PC-9 (cell line): ENCODE measurements around the gene HNRNPF. TPM values are rescaled to one million over a fixed set of nuclear protein-coding genes. Genes with fewer than 3 reads are reported as not detected.

Source experiments
- BruUV-seq: library from RNA; stranded (reverse); fragments of 400-500 nt; replicated peaks from 2 replicates; lab custom pipeline; 2021; lab: Mats Ljungman, UMichigan
- CTCF ChIA-PET: fragments of 300-600 bp; sonication (Branson Sonifier 250); formaldehyde crosslinking; loops from one replicate; lab custom pipeline; 2022; ENCODE audit warnings: antibody characterized with exemption; lab: Charles Lee
- POLR2A ChIA-PET: fragments of 300-600 bp; sonication (Branson Sonifier 250); formaldehyde crosslinking; loops from one replicate; lab custom pipeline; 2022; ENCODE audit warnings: antibody characterized with exemption; ENCODE audit not compliant: unreplicated experiment; lab: Charles Lee
- DNase-seq, 2 experiments: peaks; one replicate each; pipeline versions ENCODE4 v3.0.0 to v3.0.0-alpha.2; 2015 to 2022; ENCODE audit warnings: mixed read lengths in 1 of 2
- H2AFZ ChIP-seq: fragments of 200-600 bp; sonication (generic); 2 replicates; pipeline ENCODE4 v1.8.1; 2017; ENCODE audit warnings: antibody characterized with exemption
- H3F3A ChIP-seq: fragments of 200-600 bp; sonication (generic); 2 replicates; pipeline ENCODE4 v1.8.1; 2017; ENCODE audit warnings: antibody characterized with exemption, mild to moderate bottlenecking, low read depth; ENCODE audit not compliant: insufficient read depth
- H3K27ac ChIP-seq: fragments of 200-600 bp; sonication (generic); 2 replicates; pipeline ENCODE4 v1.6.1; 2016; ENCODE audit warnings: mixed run types
- H3K27me3 ChIP-seq: fragments of 200-600 bp; sonication (generic); 2 replicates; pipeline ENCODE4 v1.6.1; 2016; ENCODE audit warnings: low read depth, mixed run types; ENCODE audit not compliant: insufficient read depth
- H3K36me3 ChIP-seq: fragments of 200-600 bp; sonication (generic); 2 replicates; pipeline ENCODE4 v1.6.1; 2016; ENCODE audit warnings: low read depth, mixed run types
- H3K4me1 ChIP-seq: fragments of 200-600 bp; sonication (generic); replicated peaks from 2 replicates; pipeline ENCODE4 v1.6.1; 2016; ENCODE audit warnings: mixed run types; ENCODE audit not compliant: insufficient read depth
- H3K4me2 ChIP-seq: fragments of 200-600 bp; sonication (generic); 2 replicates; pipeline ENCODE4 v1.6.1; 2017; ENCODE audit warnings: mixed run types
- H3K4me3 ChIP-seq: fragments of 200-600 bp; sonication (generic); 2 replicates; pipeline ENCODE4 v1.6.1; 2016; ENCODE audit warnings: mixed run types
- H3K79me2 ChIP-seq: fragments of 200-600 bp; sonication (generic); 2 replicates; pipeline ENCODE4 v1.6.1; 2017; ENCODE audit warnings: low read depth, mixed run types
- H3K9me2 ChIP-seq: fragments of 200-600 bp; sonication (generic); 2 replicates; pipeline ENCODE4 v1.8.1; 2017; ENCODE audit warnings: mild to moderate bottlenecking; ENCODE audit not compliant: insufficient read depth
- H3K9me3 ChIP-seq: fragments of 200-600 bp; sonication (generic); 2 replicates; pipeline ENCODE4 v1.8.1; 2016; ENCODE audit warnings: low read depth; ENCODE audit not compliant: insufficient read depth
- H4K20me1 ChIP-seq: fragments of 200-600 bp; sonication (generic); 2 replicates; pipeline ENCODE4 v1.8.1; 2017; ENCODE audit not compliant: insufficient read depth
- EZH2 ChIP-seq: fragments of 200-600 bp; sonication (generic); IDR thresholded peaks from 2 replicates; pipeline ENCODE4 v1.8.0; 2017; ENCODE audit warnings: antibody characterized with exemption, low read depth
- intact Hi-C: fragments of 100-400 bp; cut with micrococcal nuclease; formaldehyde crosslinking; loops from one replicate; pipeline ENCODE4 v1.10.0; 2022; ENCODE audit not compliant: unreplicated experiment
- total RNA-seq: library from RNA; stranded (reverse); gene quantifications from 2 replicates; pipeline ENCODE4 v1.2.3, GENCODE V29; 2021
- TF ChIP-seq, protein P1 (sequence below): fragments of 200-600 bp; sonication (generic); conservative IDR thresholded peaks from 2 replicates; pipeline ENCODE4 v1.6.1; 2017; ENCODE audit warnings: mixed run types, antibody characterized with exemption, mild to moderate bottlenecking, moderate library complexity

HNRNPF gene
- total RNA-seq, 1 experiment from 2014 or later, result 337 TPM

DNA sequence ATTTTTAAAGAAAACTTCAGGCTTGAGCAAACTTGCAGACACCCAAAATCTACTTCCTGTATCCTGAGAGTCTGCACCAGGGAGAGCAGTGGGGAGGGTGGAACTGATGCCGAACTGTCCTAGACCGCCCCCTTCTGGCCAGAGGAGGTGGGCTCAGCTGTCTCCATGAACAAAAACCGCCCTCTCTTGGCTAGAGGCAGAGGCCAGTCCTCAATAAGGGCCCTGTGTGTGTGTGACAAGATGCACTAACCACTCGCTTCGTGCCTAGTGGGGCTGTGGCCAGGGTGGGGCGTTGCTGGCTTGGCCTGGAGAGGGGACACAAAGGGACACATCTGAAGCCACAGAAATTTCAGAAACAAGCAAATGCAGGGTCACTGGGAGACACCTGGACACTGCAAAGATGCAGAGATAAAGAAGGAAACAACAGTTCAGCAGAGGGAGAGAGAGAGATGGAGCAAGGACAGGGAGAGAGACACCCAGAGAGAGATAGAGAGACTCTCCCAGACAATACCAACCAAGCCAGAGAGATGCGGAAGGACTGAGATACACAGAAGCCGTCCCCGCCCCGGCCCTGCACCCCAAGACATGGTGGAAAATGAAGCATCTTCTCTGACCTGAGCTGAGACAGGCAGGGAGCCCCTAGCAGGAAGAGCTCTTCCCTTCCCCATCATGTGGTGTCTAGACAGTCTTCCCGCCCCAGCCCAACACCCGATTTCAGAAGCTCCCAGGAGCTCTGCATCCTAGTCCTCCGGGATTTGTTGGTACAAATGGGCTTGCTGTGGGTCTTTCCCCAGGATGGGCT is 60.3 kb downstream of the HNRNPF start:
- H4K20me1 ChIP-seq, result no peaks in the 10 kb centered on the region
- H3K4me3 ChIP-seq, result no peak overlapping the region
- H3K27me3 ChIP-seq, result no peaks in the 10 kb centered on the region
- no peak overlapping the region for H2AFZ ChIP-seq
- ChIA-PET POLR2A (no interaction called here), CTCF (interaction anchor here (0.6 to 1.1 kb wide), 2 partner anchors 56 to 146 kb away, joined by 3 read pairs; no protein-coding TSS in a partner anchor)
- no peaks in the 10 kb centered on the region for H3K36me3 ChIP-seq
- peak; percentile 64 to 85 for DNase-seq
- no peak overlapping the region for H3K27ac ChIP-seq
- no peaks in the 10 kb centered on the region for H3K79me2 ChIP-seq
- H3F3A ChIP-seq, result peaks cover 23% of the 10 kb centered on the region
- H3K4me2 ChIP-seq, result peak overlapping the region; percentile 3; the same call in 1 of the 2 replicates
- BruUV-seq, result no TSS peak
- peaks cover 39% of the 10 kb centered on the region for H3K4me1 ChIP-seq
- TF ChIP-seq EZH2, result no peak
- TF ChIP-seq, protein P1, sequence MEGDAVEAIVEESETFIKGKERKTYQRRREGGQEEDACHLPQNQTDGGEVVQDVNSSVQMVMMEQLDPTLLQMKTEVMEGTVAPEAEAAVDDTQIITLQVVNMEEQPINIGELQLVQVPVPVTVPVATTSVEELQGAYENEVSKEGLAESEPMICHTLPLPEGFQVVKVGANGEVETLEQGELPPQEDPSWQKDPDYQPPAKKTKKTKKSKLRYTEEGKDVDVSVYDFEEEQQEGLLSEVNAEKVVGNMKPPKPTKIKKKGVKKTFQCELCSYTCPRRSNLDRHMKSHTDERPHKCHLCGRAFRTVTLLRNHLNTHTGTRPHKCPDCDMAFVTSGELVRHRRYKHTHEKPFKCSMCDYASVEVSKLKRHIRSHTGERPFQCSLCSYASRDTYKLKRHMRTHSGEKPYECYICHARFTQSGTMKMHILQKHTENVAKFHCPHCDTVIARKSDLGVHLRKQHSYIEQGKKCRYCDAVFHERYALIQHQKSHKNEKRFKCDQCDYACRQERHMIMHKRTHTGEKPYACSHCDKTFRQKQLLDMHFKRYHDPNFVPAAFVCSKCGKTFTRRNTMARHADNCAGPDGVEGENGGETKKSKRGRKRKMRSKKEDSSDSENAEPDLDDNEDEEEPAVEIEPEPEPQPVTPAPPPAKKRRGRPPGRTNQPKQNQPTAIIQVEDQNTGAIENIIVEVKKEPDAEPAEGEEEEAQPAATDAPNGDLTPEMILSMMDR, result peak; percentile 96
- no peaks in the 10 kb centered on the region for H3K9me3 ChIP-seq
- no peaks in the 10 kb centered on the region for H3K9me2 ChIP-seq
- intact Hi-C loops, result loop anchor here (1.0 to 2.0 kb wide), 5 partner anchors 55 to 482 kb away; no protein-coding TSS in a partner anchor

DNA sequence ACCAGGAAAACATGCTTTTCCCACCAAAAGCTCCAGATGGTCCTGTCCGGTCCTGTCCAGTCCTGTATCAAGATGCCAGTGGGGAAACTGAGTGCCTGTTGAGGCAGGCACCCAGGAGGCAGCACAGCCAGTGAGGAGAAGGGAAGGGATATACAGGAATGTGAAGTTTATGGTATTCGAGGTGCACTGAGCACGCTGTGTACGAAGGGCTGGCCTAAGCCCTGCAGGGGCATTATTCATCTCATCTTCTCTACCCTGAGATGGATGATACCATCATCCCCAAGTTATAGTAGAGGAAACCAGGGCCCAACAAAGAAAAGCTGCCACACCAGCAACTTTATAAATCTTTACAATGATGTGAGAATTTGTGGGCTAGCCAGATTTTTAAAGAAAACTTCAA is 61.0 kb downstream of the HNRNPF start:
- no peaks in the 10 kb centered on the region for H3K79me2 ChIP-seq
- intact Hi-C loops, result loop anchor here (1.0 to 2.0 kb wide), 5 partner anchors 55 to 481 kb away; no protein-coding TSS in a partner anchor
- no peak for DNase-seq
- H3K9me2 ChIP-seq, result no peaks in the 10 kb centered on the region
- peaks cover 18% of the 10 kb centered on the region; the same call in 1 of the 2 replicates for H3F3A ChIP-seq
- no peak overlapping the region for H2AFZ ChIP-seq
- no peaks in the 10 kb centered on the region for H4K20me1 ChIP-seq
- H3K4me2 ChIP-seq, result peak overlapping the region; percentile 3; the same call in 1 of the 2 replicates
- H3K9me3 ChIP-seq, result no peaks in the 10 kb centered on the region
- no peak overlapping the region for H3K4me3 ChIP-seq
- BruUV-seq, result no TSS peak
- ChIA-PET CTCF (interaction anchor here (0.6 to 1.1 kb wide), 2 partner anchors 55 to 145 kb away, joined by 3 read pairs; no protein-coding TSS in a partner anchor), POLR2A (no interaction called here)
- TF ChIP-seq EZH2, result no peak
- TF ChIP-seq, protein P1, result no peak
- H3K36me3 ChIP-seq, result no peaks in the 10 kb centered on the region
- peaks cover 31% of the 10 kb centered on the region for H3K4me1 ChIP-seq
- no peak overlapping the region for H3K27ac ChIP-seq
- no peaks in the 10 kb centered on the region for H3K27me3 ChIP-seq

DNA sequence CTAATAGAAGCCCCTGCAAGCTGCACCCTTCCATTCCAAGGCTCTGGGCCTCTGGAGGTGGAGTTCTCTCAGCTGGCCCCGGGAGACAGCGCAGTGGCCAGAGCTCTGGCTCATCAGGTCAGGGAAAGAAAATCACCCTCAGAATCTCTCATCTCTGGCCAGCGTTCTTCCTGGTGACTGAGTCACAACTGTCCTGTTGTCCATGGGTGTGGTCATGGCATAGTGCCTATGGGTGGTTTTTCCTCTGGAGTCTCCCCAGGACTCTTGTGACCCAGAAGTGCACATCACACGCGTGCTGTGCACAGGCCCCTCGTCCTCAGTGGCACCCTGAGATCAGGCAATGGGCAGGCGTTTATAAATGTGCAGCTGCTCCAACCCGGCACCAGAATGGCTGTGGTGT is 64.9 kb downstream of the HNRNPF start:
- no peak overlapping the region for H3K4me2 ChIP-seq
- BruUV-seq, result no TSS peak
- no peaks in the 10 kb centered on the region for H3K36me3 ChIP-seq

More for the DNA sequence above, 64.9 kb downstream of the HNRNPF start:
- intact Hi-C loops, result no loop called here
- ChIA-PET CTCF (no interaction called here), POLR2A (interaction anchor here (0.7 kb wide), 2 partner anchors 52 to 76 kb away, joined by 4 to 8 read pairs; no protein-coding TSS in a partner anchor)
- no peaks in the 10 kb centered on the region for H3K27me3 ChIP-seq
- TF ChIP-seq, protein P1, result no peak
- no peak for TF ChIP-seq EZH2
- H3K4me3 ChIP-seq, result no peak overlapping the region
- no peaks in the 10 kb centered on the region for H3K9me2 ChIP-seq
- no peaks in the 10 kb centered on the region for H3K9me3 ChIP-seq
- no peaks in the 10 kb centered on the region for H4K20me1 ChIP-seq
- no peak for DNase-seq
- no peak overlapping the region for H3K27ac ChIP-seq
- no peaks in the 10 kb centered on the region for H3K79me2 ChIP-seq
- H3F3A ChIP-seq, result peaks cover 20% of the 10 kb centered on the region
- H2AFZ ChIP-seq, result no peak overlapping the region
- H3K4me1 ChIP-seq, result peaks cover 27% of the 10 kb centered on the region
